ENCODE results near the gene FAM180B. TPM values are rescaled to one million over a fixed set of nuclear protein-coding genes. Genes with fewer than 3 reads are reported as not detected.

FAM180B gene
- total and polyA plus RNA-seq, 10 of the 15 experiments (the other 5 are each of a cell fraction or from before 2014, with no cell fraction given): 0.04 to 0.34 TPM; not detected in 8

DNA sequence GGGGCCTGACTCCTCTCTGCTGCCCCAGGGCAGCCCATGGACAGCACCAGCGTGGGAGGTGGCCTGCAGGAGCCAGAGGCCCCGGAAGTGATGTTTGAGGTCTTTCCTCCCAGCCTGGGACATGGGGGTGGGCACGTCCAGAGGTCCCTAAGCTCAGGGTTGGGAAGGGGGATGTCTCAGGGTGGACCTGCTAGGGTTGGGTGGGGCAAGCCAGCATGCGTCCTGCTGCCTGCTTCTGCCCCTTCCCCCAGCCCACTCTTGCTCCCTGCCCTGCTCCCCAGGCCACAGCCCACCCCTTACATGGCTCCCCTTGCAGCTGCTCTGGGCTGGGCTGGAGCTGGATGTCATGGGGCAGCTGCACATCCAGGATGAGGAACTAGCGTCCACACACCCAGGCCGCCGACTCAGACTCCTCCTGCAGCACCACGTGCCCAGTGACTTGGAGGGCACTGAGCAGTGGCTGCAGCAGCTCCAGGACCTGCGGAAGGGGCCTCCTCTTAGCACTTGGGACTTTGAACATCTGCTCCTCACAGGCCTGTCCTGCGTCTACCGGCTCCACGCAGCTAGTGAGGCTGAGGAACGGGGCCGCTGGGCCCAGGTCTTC, 1.3 kb downstream of the FAM180B start (continued):
- TF ChIP-seq KDM1A (IDR thresholded peaks at IDR 0.05; ENCODE audit: borderline replicate concordance) (no peak), SMAD1 (IDR thresholded peaks at IDR 0.05; ENCODE audit: low read depth, partially characterized antibody) (no peak), SIX5 (IDR thresholded peaks at IDR 0.05; ENCODE audit: low read depth, low read length, severe bottlenecking) (no peak)

DNA sequence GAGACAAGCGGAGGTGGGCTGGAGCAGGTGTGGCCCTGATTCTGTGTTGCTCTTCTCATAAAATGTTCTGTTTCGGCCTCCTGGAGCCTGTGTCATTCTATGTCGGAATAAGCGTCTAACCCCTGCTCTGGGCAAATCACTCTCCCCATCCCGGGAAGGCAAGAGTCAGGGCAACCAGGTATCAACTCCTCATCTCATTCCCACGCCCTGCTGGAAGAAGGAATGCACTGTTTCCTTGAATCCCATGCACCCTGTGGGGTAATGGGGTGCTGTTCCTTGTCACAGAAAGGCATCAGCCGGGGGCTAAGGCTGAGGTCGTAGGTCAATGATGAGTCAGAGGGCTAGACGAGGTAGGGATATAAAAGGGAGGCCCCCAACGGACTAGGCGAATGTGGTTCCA, 2.6 kb downstream of the FAM180B start:
- no TSS peak for BruUV-seq (replicated peaks)
- H3K9me3 ChIP-seq (replicated peaks; ENCODE audit: control insufficient read depth, insufficient read depth, low read length): no peaks in the 10 kb centered on the region
- H3K27me3 ChIP-seq (replicated peaks in 1 of 2; ENCODE audit: control insufficient read depth in 2 of 2, insufficient read depth in 2 of 2, low read length in 1 of 2): peaks cover 3 to 18% of the 10 kb centered on the region in 2 experiments
- POLR2A ChIA-PET: no interaction called here
- in situ Hi-C loops (cut with MboI): no loop called here
- no peaks in the 10 kb centered on the region for H4K20me1 ChIP-seq (ENCODE audit: control insufficient read depth, insufficient read depth)
- ATAC-seq: no peak
- intact Hi-C loops (cut with micrococcal nuclease; ENCODE audit: unreplicated experiment): no loop called here
- H3K9ac ChIP-seq (ENCODE audit: control insufficient read depth, insufficient read depth, low read length): no peak overlapping the region
- no peak for FAIRE-seq
- no peaks in the 10 kb centered on the region for H3K79me2 ChIP-seq (ENCODE audit: control insufficient read depth, insufficient read depth, low read length)
- RAD21 ChIA-PET (ENCODE audit: unreplicated experiment): no interaction called here
- no peak for DNase-seq (ENCODE audit: low read depth, low spot score)
- peaks cover 2 to 5% of the 10 kb centered on the region in 2 experiments; a peak in 3 of 4 replicates for H3K36me3 ChIP-seq (ENCODE audit: control insufficient read depth in 2 of 2, insufficient read depth in 2 of 2, low read length in 1 of 2)
- H3K4me1 ChIP-seq (ENCODE audit: control insufficient read depth, insufficient read depth, low read length): peaks cover 7% of the 10 kb centered on the region
- H3K27ac ChIP-seq (ENCODE audit: control insufficient read depth, insufficient read depth): no peak overlapping the region
- WGBS (ENCODE audit: insufficient coverage, insufficient replicate concordance, low lambda C conversion rate, missing lambda C conversion rate): 85% methylated on average over 11 of the region's 11 CpGs
- no peak overlapping the region for H3K4me3 ChIP-seq
- SMC1A ChIA-PET (ENCODE audit: uncharacterized antibody, unreplicated experiment): no interaction called here
- H2AFZ ChIP-seq (ENCODE audit: control insufficient read depth, low read depth, low read length): no peak overlapping the region
- H3K4me2 ChIP-seq (ENCODE audit: control insufficient read depth, insufficient read depth): no peak overlapping the region
- CTCF ChIA-PET: no interaction called here
- no peak for TF ChIP-seq CBX5 (IDR thresholded peaks at IDR 0.05; ENCODE audit: low read depth)
- no peak for TF ChIP-seq MEF2A (IDR thresholded peaks at IDR 0.05; ENCODE audit: insufficient read depth, low read depth, low read length)
- no peak for TF ChIP-seq ZZZ3 (IDR thresholded peaks at IDR 0.05; ENCODE audit: control insufficient read depth, insufficient read length, low read depth)
- TF ChIP-seq NFIC (IDR thresholded peaks at IDR 0.05; ENCODE audit: low read depth, low read length): no peak
- TF ChIP-seq, protein P1, sequence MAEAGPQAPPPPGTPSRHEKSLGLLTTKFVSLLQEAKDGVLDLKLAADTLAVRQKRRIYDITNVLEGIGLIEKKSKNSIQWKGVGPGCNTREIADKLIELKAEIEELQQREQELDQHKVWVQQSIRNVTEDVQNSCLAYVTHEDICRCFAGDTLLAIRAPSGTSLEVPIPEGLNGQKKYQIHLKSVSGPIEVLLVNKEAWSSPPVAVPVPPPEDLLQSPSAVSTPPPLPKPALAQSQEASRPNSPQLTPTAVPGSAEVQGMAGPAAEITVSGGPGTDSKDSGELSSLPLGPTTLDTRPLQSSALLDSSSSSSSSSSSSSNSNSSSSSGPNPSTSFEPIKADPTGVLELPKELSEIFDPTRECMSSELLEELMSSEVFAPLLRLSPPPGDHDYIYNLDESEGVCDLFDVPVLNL (IDR thresholded peaks at IDR 0.05; ENCODE audit: low read depth, low read length): no peak
- no peak for TF ChIP-seq STAT3 (IDR thresholded peaks at IDR 0.05; ENCODE audit: low read depth, low read length)
- TF ChIP-seq RFX5 (IDR thresholded peaks at IDR 0.05; ENCODE audit: low read depth, low read length): no peak
- TF ChIP-seq SUPT20H (IDR thresholded peaks at IDR 0.05; ENCODE audit: borderline replicate concordance, control insufficient read depth, low read depth, low read length): no peak
- TF ChIP-seq, protein P2, sequence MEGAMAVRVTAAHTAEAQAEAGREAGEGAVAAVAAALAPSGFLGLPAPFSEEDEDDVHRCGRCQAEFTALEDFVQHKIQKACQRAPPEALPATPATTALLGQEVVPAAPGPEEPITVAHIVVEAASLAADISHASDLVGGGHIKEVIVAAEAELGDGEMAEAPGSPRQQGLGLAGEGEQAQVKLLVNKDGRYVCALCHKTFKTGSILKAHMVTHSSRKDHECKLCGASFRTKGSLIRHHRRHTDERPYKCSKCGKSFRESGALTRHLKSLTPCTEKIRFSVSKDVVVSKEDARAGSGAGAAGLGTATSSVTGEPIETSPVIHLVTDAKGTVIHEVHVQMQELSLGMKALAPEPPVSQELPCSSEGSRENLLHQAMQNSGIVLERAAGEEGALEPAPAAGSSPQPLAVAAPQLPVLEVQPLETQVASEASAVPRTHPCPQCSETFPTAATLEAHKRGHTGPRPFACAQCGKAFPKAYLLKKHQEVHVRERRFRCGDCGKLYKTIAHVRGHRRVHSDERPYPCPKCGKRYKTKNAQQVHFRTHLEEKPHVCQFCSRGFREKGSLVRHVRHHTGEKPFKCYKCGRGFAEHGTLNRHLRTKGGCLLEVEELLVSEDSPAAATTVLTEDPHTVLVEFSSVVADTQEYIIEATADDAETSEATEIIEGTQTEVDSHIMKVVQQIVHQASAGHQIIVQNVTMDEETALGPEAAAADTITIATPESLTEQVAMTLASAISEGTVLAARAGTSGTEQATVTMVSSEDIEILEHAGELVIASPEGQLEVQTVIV (IDR thresholded peaks at IDR 0.05; ENCODE audit: borderline replicate concordance, partially characterized antibody): no peak
- TF ChIP-seq, protein P3, sequence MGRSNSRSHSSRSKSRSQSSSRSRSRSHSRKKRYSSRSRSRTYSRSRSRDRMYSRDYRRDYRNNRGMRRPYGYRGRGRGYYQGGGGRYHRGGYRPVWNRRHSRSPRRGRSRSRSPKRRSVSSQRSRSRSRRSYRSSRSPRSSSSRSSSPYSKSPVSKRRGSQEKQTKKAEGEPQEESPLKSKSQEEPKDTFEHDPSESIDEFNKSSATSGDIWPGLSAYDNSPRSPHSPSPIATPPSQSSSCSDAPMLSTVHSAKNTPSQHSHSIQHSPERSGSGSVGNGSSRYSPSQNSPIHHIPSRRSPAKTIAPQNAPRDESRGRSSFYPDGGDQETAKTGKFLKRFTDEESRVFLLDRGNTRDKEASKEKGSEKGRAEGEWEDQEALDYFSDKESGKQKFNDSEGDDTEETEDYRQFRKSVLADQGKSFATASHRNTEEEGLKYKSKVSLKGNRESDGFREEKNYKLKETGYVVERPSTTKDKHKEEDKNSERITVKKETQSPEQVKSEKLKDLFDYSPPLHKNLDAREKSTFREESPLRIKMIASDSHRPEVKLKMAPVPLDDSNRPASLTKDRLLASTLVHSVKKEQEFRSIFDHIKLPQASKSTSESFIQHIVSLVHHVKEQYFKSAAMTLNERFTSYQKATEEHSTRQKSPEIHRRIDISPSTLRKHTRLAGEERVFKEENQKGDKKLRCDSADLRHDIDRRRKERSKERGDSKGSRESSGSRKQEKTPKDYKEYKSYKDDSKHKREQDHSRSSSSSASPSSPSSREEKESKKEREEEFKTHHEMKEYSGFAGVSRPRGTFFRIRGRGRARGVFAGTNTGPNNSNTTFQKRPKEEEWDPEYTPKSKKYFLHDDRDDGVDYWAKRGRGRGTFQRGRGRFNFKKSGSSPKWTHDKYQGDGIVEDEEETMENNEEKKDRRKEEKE (IDR thresholded peaks at IDR 0.05): no peak

Data from GM12878 (cell line).